Right lobe of liver (tissue), 4 donors: Measurements from ENCODE around the gene FOXN1.

Experiments
- CTCF ChIP-seq, 4 donors: fragments of 200-600 bp in 3 of 4; fragments of 450-650 bp in 1 of 4; IDR thresholded peaks; one replicate each; pipeline versions ENCODE4 v1.5.1 to v1.8.0; 2016 to 2022; ENCODE audit warnings: antibody characterized with exemption in 4 of 4, mild to moderate bottlenecking in 2 of 4
- POLR2A ChIP-seq: fragments of 450-650 bp; IDR thresholded peaks from one replicate; pipeline ENCODE4 v1.6.1; 2017; ENCODE audit warnings: antibody characterized with exemption, mild to moderate bottlenecking
- donor health status: DM: no; HTN: no; CAD: no.
- donor health status: DM: no; HTN: no; CAD: no.
- donor health status: DM: no; HTN: yes; CAD: no.

GRCh38 chr17:28488533-28489276 is 17.4 kb upstream of the FOXN1 start:
- no peak for TF ChIP-seq CTCF (IDR thresholded peaks at IDR 0.05)
- TF ChIP-seq POLR2A = no peak
